HG02588 (cell line): Measurements from ENCODE around the gene SESTD1.
"Not testable (repeated sequence)": the region's sequence is repeated elsewhere in the genome, so short reads cannot be mapped to it uniquely, and the experiment has no call there.

Source experiments
- ATAC-seq: cut with Tn5 transposase; IDR thresholded peaks from one replicate; pipeline ENCODE4 v1.9.1; 2021; ENCODE audit warnings: mild to moderate bottlenecking, moderate library complexity; ENCODE audit not compliant: unreplicated experiment

SESTD1 gene

GRCh38 chr2:179239838-179240237 lies 24.8 kb downstream of the SESTD1 start:
- no peak for ATAC-seq

- peak; percentile 69 for ATAC-seq
These were observed 25.4 kb downstream of the SESTD1 start for GRCh38 chr2:179239195-179239594.

GRCh38 chr2:179238027-179238426 lies 26.6 kb downstream of the SESTD1 start:
- ATAC-seq: no peak

- no peak for ATAC-seq
These were observed 27.3 kb downstream of the SESTD1 start for GRCh38 chr2:179237209-179237946.

GRCh38 chr2:179235463-179236108 lies 29.0 kb downstream of the SESTD1 start:
- no peak for ATAC-seq

- ATAC-seq: no peak
These were observed 29.9 kb downstream of the SESTD1 start for GRCh38 chr2:179234658-179235240.

- no peak for ATAC-seq
These were observed 30.8 kb downstream of the SESTD1 start for GRCh38 chr2:179233626-179234430.

GRCh38 chr2:179233083-179233490 lies 31.5 kb downstream of the SESTD1 start:
- ATAC-seq: no peak

GRCh38 chr2:179226961-179227259 lies 37.7 kb downstream of the SESTD1 start:
- ATAC-seq: no peak

- no peak for ATAC-seq
These were observed 38.2 kb downstream of the SESTD1 start for GRCh38 chr2:179226203-179226960.

GRCh38 chr2:179224361-179224760 lies 40.3 kb downstream of the SESTD1 start:
- no peak for ATAC-seq

GRCh38 chr2:179222076-179222475 lies 42.6 kb downstream of the SESTD1 start:
- no peak for ATAC-seq

GRCh38 chr2:179218848-179219594 lies 45.6 kb downstream of the SESTD1 start:
- peak; percentile 78 for ATAC-seq

GRCh38 chr2:179214671-179215070 lies 50.0 kb downstream of the SESTD1 start:
- not testable (repeated sequence) for ATAC-seq

GRCh38 chr2:179211355-179211754 lies 53.3 kb downstream of the SESTD1 start:
- ATAC-seq: no peak

- ATAC-seq: not testable (repeated sequence)
These were observed 56.4 kb downstream of the SESTD1 start for GRCh38 chr2:179208277-179208676.

- ATAC-seq: no peak
These were observed 57.6 kb downstream of the SESTD1 start for GRCh38 chr2:179207047-179207446.

GRCh38 chr2:179201869-179202268 lies 62.8 kb downstream of the SESTD1 start:
- no peak for ATAC-seq

GRCh38 chr2:179195926-179196590 lies 68.6 kb downstream of the SESTD1 start:
- not testable (repeated sequence) for ATAC-seq
